HepG2 (cell line): Measurements from ENCODE around the gene ELMOD3. TPM values are rescaled to one million over a fixed set of nuclear protein-coding genes. Genes with fewer than 3 reads are reported as not detected.

Experiments used
- AGO2 ChIP-seq: fragments of 200-400 bp; formaldehyde crosslinking; optimal IDR thresholded peaks from 2 replicates; pipeline ENCODE3; 2017; ENCODE audit warnings: mild to moderate bottlenecking, low read depth, low read length, moderate library complexity
- CHCHD3 ChIP-seq: sonication (generic); formaldehyde crosslinking; IDR thresholded peaks from 2 replicates; pipeline ENCODE4 v1.8.0; 2022; ENCODE audit warnings: mild to moderate bottlenecking, missing genetic modification reagents, moderate library complexity
- DR1 ChIP-seq: sonication (generic); formaldehyde crosslinking; IDR thresholded peaks from 2 replicates; pipeline ENCODE4 v1.8.0; 2021; ENCODE audit warnings: mild to moderate bottlenecking, missing genetic modification reagents, inconsistent platforms
- ELF4 ChIP-seq: sonication (generic); formaldehyde crosslinking; IDR thresholded peaks from 2 replicates; pipeline ENCODE4 v1.5.0; 2020; ENCODE audit warnings: missing genetic modification reagents, mild to moderate bottlenecking, moderate library complexity, borderline replicate concordance
- FIP1L1 ChIP-seq: fragments of 200-400 bp; formaldehyde crosslinking; IDR thresholded peaks from 2 replicates; pipeline ENCODE4 v1.6.1; 2018; ENCODE audit warnings: low read depth, mild to moderate bottlenecking, low read length, moderate library complexity, borderline replicate concordance; ENCODE audit not compliant: insufficient read depth
- KDM2A ChIP-seq: sonication (generic); formaldehyde crosslinking; IDR thresholded peaks from 2 replicates; pipeline ENCODE4 v1.4.0; 2020; ENCODE audit warnings: low read depth, missing genetic modification reagents, borderline replicate concordance
- KDM3A ChIP-seq: IDR thresholded peaks from 2 replicates; pipeline ENCODE4 v1.6.1; 2018; ENCODE audit warnings: low read depth, missing compliant biosample characterization
- MAFK ChIP-seq, 2 experiments: IDR thresholded peaks in 1 of 2; conservative IDR thresholded peaks in 1 of 2; 2 replicates each; pipeline ENCODE4 v1.6.1; 2011; ENCODE audit warnings: improper control_type of control experiment in 2 of 2, low read length in 2 of 2
- NFIC ChIP-seq: IDR thresholded peaks from 2 replicates; pipeline ENCODE4 v1.6.1; 2012; ENCODE audit warnings: mild to moderate bottlenecking, low read length, inconsistent platforms
- PHF21A ChIP-seq: sonication (generic); formaldehyde crosslinking; IDR thresholded peaks from 2 replicates; pipeline ENCODE4 v1.5.0; 2020; ENCODE audit warnings: mild to moderate bottlenecking, missing genetic modification reagents
- SNAI1 ChIP-seq: sonication (generic); formaldehyde crosslinking; IDR thresholded peaks from 2 replicates; pipeline ENCODE4 v1.5.0; 2020; ENCODE audit warnings: mild to moderate bottlenecking, missing genetic modification reagents, borderline replicate concordance
- SRF ChIP-seq: IDR thresholded peaks from 2 replicates; pipeline ENCODE4 v1.6.1; 2011; ENCODE audit warnings: mild to moderate bottlenecking, low read depth, low read length, moderate library complexity
- ZNF12 ChIP-seq: sonication (generic); formaldehyde crosslinking; IDR thresholded peaks from 2 replicates; pipeline ENCODE4 v1.5.0; 2020; ENCODE audit warnings: missing genetic modification reagents
- ZNF160 ChIP-seq: sonication (generic); formaldehyde crosslinking; IDR thresholded peaks from 2 replicates; pipeline ENCODE4 v1.8.0; 2022; ENCODE audit warnings: mild to moderate bottlenecking, inconsistent platforms, missing genetic modification reagents
- ZNF256 ChIP-seq: sonication (generic); formaldehyde crosslinking; conservative IDR thresholded peaks from 2 replicates; pipeline ENCODE4 v1.4.0; 2020; ENCODE audit warnings: missing genetic modification reagents
- ZNF441 ChIP-seq: sonication (generic); formaldehyde crosslinking; IDR thresholded peaks from 2 replicates; pipeline ENCODE4 v1.7.0; 2021; ENCODE audit warnings: missing genetic modification reagents, borderline replicate concordance
- ZNF772 ChIP-seq: sonication (generic); formaldehyde crosslinking; IDR thresholded peaks from 2 replicates; pipeline ENCODE4 v1.5.0; 2020; ENCODE audit warnings: mild to moderate bottlenecking, missing genetic modification reagents
- ZNF891 ChIP-seq: sonication (generic); formaldehyde crosslinking; IDR thresholded peaks from 2 replicates; pipeline ENCODE4 v1.5.0; 2020; ENCODE audit warnings: mild to moderate bottlenecking, missing genetic modification reagents
- ZSCAN31 ChIP-seq: sonication (generic); formaldehyde crosslinking; IDR thresholded peaks from 2 replicates; pipeline ENCODE4 v1.5.0; 2020; ENCODE audit warnings: low read depth, mild to moderate bottlenecking, missing genetic modification reagents
- polyA plus RNA-seq, 8 experiments: library from polyadenylated mRNA; depleted of rRNA in 3 of 8; stranded (reverse) in 7 of 8; unstranded in 1 of 8; fragments of >200 nt; fragmentation: Illumina TruSeq in 4 of 8; extraction: Trizol in 4 of 8; gene quantifications; 2 replicates each; pipeline versions ENCODE4 v1.2.1 to v1.2.3, GENCODE V29; 2011 to 2016; ENCODE audit warnings: low read depth in 4 of 8, missing spikeins in 1 of 8, mixed read lengths in 1 of 8; ENCODE audit not compliant: insufficient read depth in 1 of 8
- total RNA-seq, 5 experiments: library from RNA; depleted of rRNA; stranded (reverse); fragments of >200 nt; fragmentation: Illumina TruSeq; extraction: Trizol; gene quantifications; 2 replicates each; pipeline ENCODE4 v1.2.3, GENCODE V29; 2016; ENCODE audit warnings: low read depth in 1 of 5
- TF ChIP-seq, protein P1 (sequence below): sonication (generic); formaldehyde crosslinking; conservative IDR thresholded peaks from 2 replicates; pipeline ENCODE4 v1.4.0; 2020; ENCODE audit warnings: missing genetic modification reagents
- TF ChIP-seq, protein P2 (sequence below): IDR thresholded peaks from 2 replicates; pipeline ENCODE4 v1.6.1; 2016; ENCODE audit warnings: low read depth, control low read depth
- TF ChIP-seq, protein P3 (sequence below): sonication (generic); formaldehyde crosslinking; IDR thresholded peaks from 2 replicates; pipeline ENCODE4 v1.5.1; 2020; ENCODE audit warnings: mild to moderate bottlenecking, moderate library complexity, missing genetic modification reagents

Gene ELMOD3
- total and polyA plus RNA-seq, 2 of the 13 experiments (the other 11 are each of a cell fraction or from before 2014, with no cell fraction given), result 13.3 to 19.5 TPM

DNA sequence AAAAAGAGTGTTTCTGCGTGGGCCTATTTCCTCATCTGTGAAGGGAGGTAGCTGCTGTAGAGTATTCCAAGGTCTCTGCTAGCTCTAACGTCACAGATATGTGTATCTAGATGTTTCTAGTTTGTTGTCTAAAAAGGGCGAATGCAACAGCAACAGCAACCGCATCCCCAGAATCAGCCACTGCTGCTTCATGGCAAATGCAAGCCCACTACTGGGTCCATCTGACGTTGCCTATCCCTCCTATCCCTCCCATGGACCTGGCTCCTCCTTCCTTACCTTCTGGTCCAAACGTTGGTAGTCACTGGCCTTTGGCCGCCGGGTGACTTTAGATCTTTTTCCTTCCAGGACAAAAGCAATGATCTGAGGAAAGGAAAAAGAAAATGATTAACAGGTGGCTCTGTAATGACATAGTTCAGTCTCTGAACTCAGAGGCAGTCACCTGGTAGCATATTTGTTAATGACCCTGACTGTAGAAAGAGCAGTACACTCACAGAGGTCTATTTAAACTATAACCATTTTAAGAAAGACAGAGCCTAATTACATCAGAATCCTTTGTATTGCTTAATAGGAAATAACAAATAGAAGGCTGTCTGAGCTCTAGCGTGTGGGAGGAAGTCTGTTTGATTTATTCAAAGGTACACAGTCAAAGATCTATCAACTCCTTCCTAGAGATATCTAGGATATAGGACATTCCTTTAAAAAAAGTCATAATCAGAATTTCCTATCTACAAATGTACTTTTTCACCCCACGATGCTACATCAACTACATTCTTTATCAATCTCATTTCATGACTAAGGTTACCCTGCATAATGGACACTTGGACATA lies 29.7 kb upstream of the ELMOD3 start (continued):
- TF ChIP-seq ELF4 (CRISPR knock-in tag) (peak; percentile 34; the same call in 1 of the 2 replicates), KDM2A (no peak), DR1 (peak; percentile 39; the same call in 1 of the 2 replicates), SNAI1 (CRISPR knock-in tag) (peak; percentile 77; the same call in 1 of the 2 replicates), CHCHD3 (no peak), ZNF160 (no peak), KDM3A (CRISPR knock-in tag) (peak; percentile 29; the same call in 1 of the 2 replicates), ZNF256 (CRISPR knock-in tag) (peak; percentile 76; the same call in 1 of the 2 replicates), ZNF12 (CRISPR knock-in tag) (peak; percentile 46; the same call in 1 of the 2 replicates), ZNF772 (CRISPR knock-in tag) (peak; percentile 24; the same call in 1 of the 2 replicates), ZNF891 (CRISPR knock-in tag) (no peak), ZNF441 (CRISPR knock-in tag) (no peak), FIP1L1 (no peak), PHF21A (CRISPR knock-in tag) (peak; percentile 92), AGO2 (no peak), ZSCAN31 (CRISPR knock-in tag) (0 out of 2 replicates have a peak, but pooled peaks have one; percentile 7), NFIC (peak; percentile 89), MAFK (conservative IDR thresholded peaks at IDR 0.05 in 1 of 2, IDR thresholded peaks at IDR 0.05 in 1 of 2; ENCODE audit: low read length in 2 of 2) (no peak), SRF (peak; percentile 39; the same call in 1 of the 2 replicates)
- TF ChIP-seq, protein P1, sequence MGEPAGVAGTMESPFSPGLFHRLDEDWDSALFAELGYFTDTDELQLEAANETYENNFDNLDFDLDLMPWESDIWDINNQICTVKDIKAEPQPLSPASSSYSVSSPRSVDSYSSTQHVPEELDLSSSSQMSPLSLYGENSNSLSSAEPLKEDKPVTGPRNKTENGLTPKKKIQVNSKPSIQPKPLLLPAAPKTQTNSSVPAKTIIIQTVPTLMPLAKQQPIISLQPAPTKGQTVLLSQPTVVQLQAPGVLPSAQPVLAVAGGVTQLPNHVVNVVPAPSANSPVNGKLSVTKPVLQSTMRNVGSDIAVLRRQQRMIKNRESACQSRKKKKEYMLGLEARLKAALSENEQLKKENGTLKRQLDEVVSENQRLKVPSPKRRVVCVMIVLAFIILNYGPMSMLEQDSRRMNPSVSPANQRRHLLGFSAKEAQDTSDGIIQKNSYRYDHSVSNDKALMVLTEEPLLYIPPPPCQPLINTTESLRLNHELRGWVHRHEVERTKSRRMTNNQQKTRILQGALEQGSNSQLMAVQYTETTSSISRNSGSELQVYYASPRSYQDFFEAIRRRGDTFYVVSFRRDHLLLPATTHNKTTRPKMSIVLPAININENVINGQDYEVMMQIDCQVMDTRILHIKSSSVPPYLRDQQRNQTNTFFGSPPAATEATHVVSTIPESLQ (CRISPR knock-in tag), result no peak
- TF ChIP-seq, protein P2, sequence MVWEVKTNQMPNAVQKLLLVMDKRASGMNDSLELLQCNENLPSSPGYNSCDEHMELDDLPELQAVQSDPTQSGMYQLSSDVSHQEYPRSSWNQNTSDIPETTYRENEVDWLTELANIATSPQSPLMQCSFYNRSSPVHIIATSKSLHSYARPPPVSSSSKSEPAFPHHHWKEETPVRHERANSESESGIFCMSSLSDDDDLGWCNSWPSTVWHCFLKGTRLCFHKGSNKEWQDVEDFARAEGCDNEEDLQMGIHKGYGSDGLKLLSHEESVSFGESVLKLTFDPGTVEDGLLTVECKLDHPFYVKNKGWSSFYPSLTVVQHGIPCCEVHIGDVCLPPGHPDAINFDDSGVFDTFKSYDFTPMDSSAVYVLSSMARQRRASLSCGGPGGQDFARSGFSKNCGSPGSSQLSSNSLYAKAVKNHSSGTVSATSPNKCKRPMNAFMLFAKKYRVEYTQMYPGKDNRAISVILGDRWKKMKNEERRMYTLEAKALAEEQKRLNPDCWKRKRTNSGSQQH (CRISPR knock-in tag), result peak; percentile 70; the same call in 1 of the 2 replicates
- TF ChIP-seq, protein P3, sequence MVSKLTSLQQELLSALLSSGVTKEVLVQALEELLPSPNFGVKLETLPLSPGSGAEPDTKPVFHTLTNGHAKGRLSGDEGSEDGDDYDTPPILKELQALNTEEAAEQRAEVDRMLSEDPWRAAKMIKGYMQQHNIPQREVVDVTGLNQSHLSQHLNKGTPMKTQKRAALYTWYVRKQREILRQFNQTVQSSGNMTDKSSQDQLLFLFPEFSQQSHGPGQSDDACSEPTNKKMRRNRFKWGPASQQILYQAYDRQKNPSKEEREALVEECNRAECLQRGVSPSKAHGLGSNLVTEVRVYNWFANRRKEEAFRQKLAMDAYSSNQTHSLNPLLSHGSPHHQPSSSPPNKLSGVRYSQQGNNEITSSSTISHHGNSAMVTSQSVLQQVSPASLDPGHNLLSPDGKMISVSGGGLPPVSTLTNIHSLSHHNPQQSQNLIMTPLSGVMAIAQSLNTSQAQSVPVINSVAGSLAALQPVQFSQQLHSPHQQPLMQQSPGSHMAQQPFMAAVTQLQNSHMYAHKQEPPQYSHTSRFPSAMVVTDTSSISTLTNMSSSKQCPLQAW (CRISPR knock-in tag), result peak; percentile 98
